AG04450 (cell line): ENCODE measurements around the gene HES2. TPM values are rescaled to one million over a fixed set of nuclear protein-coding genes. Genes with fewer than 3 reads are reported as not detected.
"Not testable (repeated sequence)": the region's sequence is repeated elsewhere in the genome, so short reads cannot be mapped to it uniquely, and the experiment has no call there.

Experiments
- CTCF ChIA-PET: fragments of 300-600, 350-600 bp; formaldehyde crosslinking; extraction: SDS; loops from one replicate; lab custom pipeline; 2022; ENCODE audit warnings: antibody characterized with exemption, inconsistent platforms; lab: Charles Lee
- POLR2A ChIA-PET: fragments of 350-600 bp; formaldehyde crosslinking; extraction: SDS; loops from one replicate; lab custom pipeline; 2021; ENCODE audit warnings: antibody characterized with exemption, inconsistent platforms; lab: Yijun Ruan, JAX
- DNase-seq: peaks from one replicate; pipeline ENCODE4 v3.0.0-alpha.2; 2011; ENCODE audit warnings: low read depth, low spot score
- H3K27ac ChIP-seq: one replicate; pipeline ENCODE4 v1.5.1; 2012; ENCODE audit warnings: low read depth, low read length, control low read depth
- H3K27me3 ChIP-seq: one replicate; pipeline ENCODE4 v1.6.0; 2012; ENCODE audit warnings: low read length; ENCODE audit not compliant: control insufficient read depth, insufficient read depth
- H3K4me3 ChIP-seq: 2 replicates; pipeline ENCODE4 v1.5.1; 2011; ENCODE audit warnings: mild to moderate bottlenecking, low read depth, low read length, control low read depth
- H3K9me3 ChIP-seq: 2 replicates; pipeline ENCODE4 v1.5.1; 2012; ENCODE audit warnings: low read length; ENCODE audit not compliant: control insufficient read depth, insufficient read depth
- polyA plus RNA-seq: library from polyadenylated mRNA; depleted of rRNA; stranded (reverse); fragments of >200 nt; gene quantifications from 2 replicates; pipeline ENCODE4 v1.2.3, GENCODE V29; 2011
- TF ChIP-seq, protein P1 (sequence below): IDR thresholded peaks from 2 replicates; pipeline ENCODE4 v1.5.1; 2011; ENCODE audit warnings: low read depth, low read length, control low read depth, inconsistent platforms

The HES2 gene
- polyA plus RNA-seq, 1 experiment = not detected

GRCh38 chr1:6399294-6399693 lies 20.4 kb downstream of the HES2 start:
- TF ChIP-seq, protein P1, sequence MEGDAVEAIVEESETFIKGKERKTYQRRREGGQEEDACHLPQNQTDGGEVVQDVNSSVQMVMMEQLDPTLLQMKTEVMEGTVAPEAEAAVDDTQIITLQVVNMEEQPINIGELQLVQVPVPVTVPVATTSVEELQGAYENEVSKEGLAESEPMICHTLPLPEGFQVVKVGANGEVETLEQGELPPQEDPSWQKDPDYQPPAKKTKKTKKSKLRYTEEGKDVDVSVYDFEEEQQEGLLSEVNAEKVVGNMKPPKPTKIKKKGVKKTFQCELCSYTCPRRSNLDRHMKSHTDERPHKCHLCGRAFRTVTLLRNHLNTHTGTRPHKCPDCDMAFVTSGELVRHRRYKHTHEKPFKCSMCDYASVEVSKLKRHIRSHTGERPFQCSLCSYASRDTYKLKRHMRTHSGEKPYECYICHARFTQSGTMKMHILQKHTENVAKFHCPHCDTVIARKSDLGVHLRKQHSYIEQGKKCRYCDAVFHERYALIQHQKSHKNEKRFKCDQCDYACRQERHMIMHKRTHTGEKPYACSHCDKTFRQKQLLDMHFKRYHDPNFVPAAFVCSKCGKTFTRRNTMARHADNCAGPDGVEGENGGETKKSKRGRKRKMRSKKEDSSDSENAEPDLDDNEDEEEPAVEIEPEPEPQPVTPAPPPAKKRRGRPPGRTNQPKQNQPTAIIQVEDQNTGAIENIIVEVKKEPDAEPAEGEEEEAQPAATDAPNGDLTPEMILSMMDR = no peak
- ChIA-PET CTCF (interaction anchor here (0.7 to 1.6 kb wide), 3 partner anchors 15 to 152 kb away, joined by 3 read pairs; no protein-coding TSS in a partner anchor), POLR2A (no interaction called here)
- H3K27ac ChIP-seq = no peak overlapping the region
- no peak overlapping the region for H3K4me3 ChIP-seq
- H3K9me3 ChIP-seq = no peaks in the 10 kb centered on the region; the same call in 1 of the 2 replicates
- DNase-seq = no peak
- H3K27me3 ChIP-seq = peaks cover 4% of the 10 kb centered on the region

- TF ChIP-seq, protein P1 = no peak
- ChIA-PET CTCF (interaction anchor here (1.6 kb wide), 1 partner anchor 34 kb away, joined by 3 read pairs; no protein-coding TSS in a partner anchor), POLR2A (no interaction called here)
- no peak overlapping the region for H3K4me3 ChIP-seq
- no peaks in the 10 kb centered on the region for H3K9me3 ChIP-seq
- H3K27me3 ChIP-seq = peaks cover 4% of the 10 kb centered on the region
- DNase-seq = no peak
- no peak overlapping the region for H3K27ac ChIP-seq
Observed at GRCh38 chr1:6397844-6398441, 21.8 kb downstream of the HES2 start.

GRCh38 chr1:6396998-6397397 lies 22.7 kb downstream of the HES2 start:
- Histone ChIP-seq H3K27ac (no peak overlapping the region), H3K9me3 (no peaks in the 10 kb centered on the region), H3K4me3 (no peak overlapping the region), H3K27me3 (peaks cover 4% of the 10 kb centered on the region)
- TF ChIP-seq, protein P1 = no peak
- ChIA-PET CTCF (no interaction called here), POLR2A (interaction anchor here (0.9 kb wide), 1 partner anchor 38 kb away, joined by 3 read pairs; no protein-coding TSS in a partner anchor)
- DNase-seq = no peak

DNA sequence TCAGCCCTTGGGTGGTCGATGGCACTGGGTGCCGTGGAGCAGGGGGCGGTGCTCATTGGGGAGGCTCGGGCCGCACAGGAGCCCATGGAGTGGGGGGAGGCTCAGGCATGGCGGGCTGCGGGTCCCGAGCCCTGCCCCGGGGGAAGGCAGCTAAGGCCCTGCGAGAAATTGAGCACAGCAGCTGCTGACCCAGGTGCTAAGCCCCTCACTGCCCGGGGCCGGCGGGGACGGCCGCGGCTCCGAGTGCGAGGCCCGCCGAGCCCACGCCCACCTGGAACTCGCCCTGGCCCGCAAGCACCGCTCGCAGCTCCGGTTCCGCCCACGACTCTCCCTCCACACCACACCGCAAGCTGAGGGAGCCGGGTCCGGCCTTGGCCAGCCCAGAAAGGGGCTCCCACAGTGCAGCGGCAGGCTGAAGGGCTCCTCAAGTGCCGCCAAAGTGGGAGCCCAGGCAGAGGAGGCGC lies 23.9 kb downstream of the HES2 start:
- CTCF ChIA-PET = interaction anchor here (1.9 to 2.4 kb wide), 2 partner anchors 9 to 33 kb away, joined by 5 to 18 read pairs; no protein-coding TSS in a partner anchor
- POLR2A ChIA-PET, DNase-seq, H3K27ac ChIP-seq, H3K4me3 ChIP-seq, H3K27me3 ChIP-seq, H3K9me3 ChIP-seq: not testable (repeated sequence)

DNA sequence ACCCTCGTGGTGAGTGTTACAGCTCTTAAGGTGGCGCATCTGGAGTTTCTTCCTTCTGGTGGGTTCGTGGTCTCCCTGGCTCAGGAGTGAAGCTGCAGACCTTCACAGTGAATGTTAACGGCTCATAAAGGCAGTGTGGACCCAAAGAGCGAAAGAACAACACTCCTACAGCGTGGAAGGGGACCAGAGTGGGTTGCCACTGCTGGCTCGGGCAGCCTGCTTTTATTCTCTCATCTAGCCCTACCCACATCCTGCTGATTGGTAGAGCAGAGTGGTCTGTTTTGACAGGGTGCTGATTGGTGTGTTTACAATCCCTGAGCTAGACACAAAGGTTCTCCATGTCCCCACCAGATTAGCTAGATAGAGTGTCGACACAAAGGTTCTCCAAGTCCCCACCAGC lies 24.6 kb downstream of the HES2 start:
- CTCF ChIA-PET = interaction anchor here (0.6 to 2.4 kb wide), 7 partner anchors 10 to 175 kb away, joined by 3 to 18 read pairs (median 5); no protein-coding TSS in a partner anchor
- DNase-seq, H3K4me3 ChIP-seq, H3K9me3 ChIP-seq, POLR2A ChIA-PET, H3K27me3 ChIP-seq, H3K27ac ChIP-seq: not testable (repeated sequence)
